ENCODE data around the gene COBL. TPM values are rescaled to one million over a fixed set of nuclear protein-coding genes. Genes with fewer than 3 reads are reported as not detected.

Gene COBL
- total RNA-seq, 2 donors from 2014 or later, result 1.4 to 1.6 TPM

GRCh38 chr7:51123322-51124019 lies 193.1 kb downstream of the COBL start:
- Histone ChIP-seq H3K4me3 (no peak overlapping the region), H3K9me3 (no peaks in the 10 kb centered on the region), H3K36me3 (no peaks in the 10 kb centered on the region), H3K4me1 (ENCODE audit: control insufficient read depth in 1 of 2, low read depth in 2 of 2) (no peaks in the 10 kb centered on the region), H3K27me3 (replicated peaks; ENCODE audit: insufficient read depth) (no peaks in the 10 kb centered on the region), H3K27ac (no peak overlapping the region)
- ATAC-seq (ENCODE audit: insufficient number of reproducible peaks, low FRiP score, low read depth), result no peak
- DNase-seq (ENCODE audit: low spot score), result no peak
- no peak for TF ChIP-seq CTCF (IDR thresholded peaks at IDR 0.05)

DNA sequence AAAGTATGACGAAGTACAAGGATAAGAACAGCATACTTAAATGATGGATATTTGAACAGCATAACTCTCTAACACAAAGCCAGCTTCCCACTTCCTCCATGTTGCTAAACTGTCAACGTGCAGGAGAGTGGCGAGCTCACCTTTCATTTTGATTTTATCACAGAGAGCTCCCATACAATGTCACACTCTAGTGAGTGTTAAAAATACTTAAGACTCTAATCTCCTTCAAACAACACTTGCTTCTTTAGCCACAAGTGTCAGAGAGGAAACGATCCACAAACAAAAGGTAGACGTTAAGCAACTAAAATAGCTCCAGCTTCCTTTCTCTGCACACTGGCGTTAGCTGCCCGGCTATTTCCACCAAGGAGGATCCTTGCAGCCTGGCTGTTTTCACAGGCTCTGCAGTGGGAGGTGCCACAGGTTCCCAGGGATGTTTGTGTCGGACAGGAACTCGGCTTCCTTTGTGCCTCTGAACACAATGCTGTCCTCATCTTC lies 194.6 kb downstream of the COBL start:
- no peak for ATAC-seq (ENCODE audit: insufficient number of reproducible peaks, low FRiP score, low read depth)
- no peaks in the 10 kb centered on the region for H3K36me3 ChIP-seq
- H3K27me3 ChIP-seq (replicated peaks; ENCODE audit: insufficient read depth), result no peaks in the 10 kb centered on the region
- TF ChIP-seq CTCF (IDR thresholded peaks at IDR 0.05), result no peak
- no peaks in the 10 kb centered on the region for H3K4me1 ChIP-seq (ENCODE audit: control insufficient read depth in 1 of 2, low read depth in 2 of 2)
- no peak for DNase-seq (ENCODE audit: low spot score)
- H3K9me3 ChIP-seq, result no peaks in the 10 kb centered on the region
- H3K4me3 ChIP-seq, result no peak overlapping the region
- no peak overlapping the region for H3K27ac ChIP-seq

DNA sequence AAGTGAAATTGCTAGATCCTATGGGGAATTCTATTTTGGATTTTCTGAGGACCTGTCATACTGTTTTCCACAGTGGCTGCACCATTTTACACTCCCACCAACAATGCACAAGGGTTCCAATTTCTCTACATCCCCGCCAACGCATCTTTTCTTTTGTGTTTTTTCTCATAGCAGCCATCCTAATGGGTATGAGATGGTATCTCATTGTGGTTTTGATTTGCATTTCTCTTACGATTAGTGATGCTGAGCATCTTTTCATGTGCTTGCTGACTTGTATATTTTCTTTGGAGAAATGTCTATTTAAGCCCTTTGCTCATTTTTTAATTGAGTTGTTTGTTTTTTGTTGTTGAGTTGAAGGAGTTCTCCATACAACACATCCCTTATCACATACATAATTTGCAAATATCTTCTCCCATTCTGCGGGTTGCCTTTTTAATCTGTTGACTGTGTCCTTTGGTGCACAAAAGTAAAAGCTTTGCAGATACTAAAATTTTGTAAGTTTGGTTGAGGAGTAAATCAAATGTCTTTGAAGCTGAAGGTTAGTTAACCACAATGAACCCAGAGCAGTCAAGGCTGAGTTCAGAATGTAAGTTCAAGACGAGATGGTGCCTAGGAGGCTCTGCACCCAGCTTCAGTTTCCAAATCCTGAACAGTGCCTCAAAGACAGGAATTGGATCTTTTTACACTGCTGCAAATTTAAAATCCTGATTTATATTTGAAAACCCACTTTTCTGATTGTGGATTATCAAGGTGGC lies 195.4 kb downstream of the COBL start:
- H3K9me3 ChIP-seq, result no peaks in the 10 kb centered on the region
- no peak for TF ChIP-seq CTCF (IDR thresholded peaks at IDR 0.05)
- no peaks in the 10 kb centered on the region for H3K27me3 ChIP-seq (replicated peaks; ENCODE audit: insufficient read depth)
- no peak overlapping the region for H3K27ac ChIP-seq
- no peaks in the 10 kb centered on the region for H3K4me1 ChIP-seq (ENCODE audit: control insufficient read depth in 1 of 2, low read depth in 2 of 2)
- no peaks in the 10 kb centered on the region for H3K36me3 ChIP-seq
- ATAC-seq (ENCODE audit: insufficient number of reproducible peaks, low FRiP score, low read depth) (no peak), DNase-seq (ENCODE audit: low spot score) (no peak)
- no peak overlapping the region for H3K4me3 ChIP-seq

GRCh38 chr7:51118628-51119027 lies 198.0 kb downstream of the COBL start:
- no peaks in the 10 kb centered on the region for H3K36me3 ChIP-seq
- H3K27me3 ChIP-seq (replicated peaks; ENCODE audit: insufficient read depth), result no peaks in the 10 kb centered on the region
- H3K27ac ChIP-seq, result no peak overlapping the region
- ATAC-seq (ENCODE audit: insufficient number of reproducible peaks, low FRiP score, low read depth) (no peak), DNase-seq (ENCODE audit: low spot score) (no peak)
- no peak for TF ChIP-seq CTCF (IDR thresholded peaks at IDR 0.05)
- no peaks in the 10 kb centered on the region for H3K9me3 ChIP-seq
- no peak overlapping the region for H3K4me3 ChIP-seq
- H3K4me1 ChIP-seq (ENCODE audit: control insufficient read depth in 1 of 2, low read depth in 2 of 2), result no peaks in the 10 kb centered on the region

DNA sequence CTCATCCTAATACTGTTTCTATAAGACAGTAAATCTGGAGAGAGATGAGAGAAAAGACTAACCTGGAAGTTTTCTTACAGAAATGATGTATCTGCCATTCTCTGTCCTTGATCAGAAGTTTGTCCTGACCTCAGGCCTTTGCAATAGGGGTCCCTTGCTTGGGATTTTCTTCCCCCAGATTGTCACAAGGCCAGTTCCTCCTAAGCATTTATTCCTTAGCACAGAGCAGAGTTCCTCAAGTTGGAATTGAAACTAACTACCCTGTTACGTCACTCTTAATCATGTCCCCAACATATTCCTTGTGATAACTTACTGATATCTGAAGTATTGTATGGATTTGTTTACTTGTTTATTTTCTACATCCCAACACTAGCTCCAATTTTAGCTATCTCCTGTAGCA lies 202.1 kb downstream of the COBL start:
- Histone ChIP-seq H3K4me3 (no peak overlapping the region), H3K36me3 (no peaks in the 10 kb centered on the region), H3K27ac (no peak overlapping the region), H3K27me3 (replicated peaks; ENCODE audit: insufficient read depth) (no peaks in the 10 kb centered on the region), H3K4me1 (ENCODE audit: control insufficient read depth in 1 of 2, low read depth in 2 of 2) (no peaks in the 10 kb centered on the region), H3K9me3 (no peaks in the 10 kb centered on the region)
- no peak for DNase-seq (ENCODE audit: low spot score)
- no peak for ATAC-seq (ENCODE audit: insufficient number of reproducible peaks, low FRiP score, low read depth)
- TF ChIP-seq CTCF (IDR thresholded peaks at IDR 0.05), result no peak

Data from thoracic aorta (tissue), 2 donors.